PC-3 (cell line): Measurements from ENCODE around the gene F5. TPM values are rescaled to one million over a fixed set of nuclear protein-coding genes. Genes with fewer than 3 reads are reported as not detected.

ENCODE experiments used
- ATAC-seq: fragments of 200-7000 bp; cut with Tn5 transposase; 2 replicates; pipeline ENCODE4 v1.9.1; 2020; ENCODE audit warnings: mild to moderate bottlenecking, moderate library complexity
- BruUV-seq: library from RNA; stranded (reverse); fragments of 400-500 nt; replicated peaks from 2 replicates; lab custom pipeline; 2021; lab: Mats Ljungman, UMichigan
- CTCF ChIA-PET: fragments of 300-600 bp; sonication (Branson Sonifier 250); formaldehyde crosslinking; loops from one replicate; lab custom pipeline; 2022; ENCODE audit warnings: antibody characterized with exemption; lab: Charles Lee
- POLR2A ChIA-PET: fragments of 300-600 bp; sonication (Branson Sonifier 250); formaldehyde crosslinking; loops from one replicate; lab custom pipeline; 2022; ENCODE audit warnings: antibody characterized with exemption; ENCODE audit not compliant: unreplicated experiment; lab: Charles Lee
- DNase-seq: peaks from one replicate; pipeline ENCODE4 v3.0.0-alpha.2; 2015
- H2AFZ ChIP-seq: fragments of 300-600 bp; sonication (generic); 2 replicates; pipeline ENCODE4 v1.6.0; 2016; ENCODE audit warnings: antibody characterized with exemption, low read length
- H3F3A ChIP-seq: fragments of 300-600 bp; sonication (generic); one replicate; pipeline ENCODE4 v1.6.0; 2017; ENCODE audit warnings: antibody characterized with exemption, low read length, control low read depth, mild to moderate bottlenecking; ENCODE audit not compliant: unreplicated experiment
- H3K27ac ChIP-seq: fragments of 300-600 bp; sonication (generic); 2 replicates; pipeline ENCODE4 v1.5.1; 2016; ENCODE audit warnings: mild to moderate bottlenecking, low read length
- H3K27me3 ChIP-seq: fragments of 300-600 bp; sonication (generic); 2 replicates; pipeline ENCODE4 v1.6.1; 2016; ENCODE audit warnings: low read length, mixed read lengths
- H3K36me3 ChIP-seq: fragments of 300-600 bp; sonication (generic); 2 replicates; pipeline ENCODE4 v1.6.1; 2016; ENCODE audit warnings: low read depth, mixed run types, low read length, mixed read lengths
- H3K4me1 ChIP-seq: fragments of 300-600 bp; sonication (generic); 2 replicates; pipeline ENCODE4 v1.5.1; 2016; ENCODE audit warnings: low read length; ENCODE audit not compliant: insufficient read depth
- H3K4me2 ChIP-seq: fragments of 300-600 bp; sonication (generic); 2 replicates; pipeline ENCODE4 v1.6.0; 2016; ENCODE audit warnings: low read length
- H3K4me3 ChIP-seq: fragments of 300-600 bp; sonication (generic); 2 replicates; pipeline ENCODE4 v1.5.1; 2016; ENCODE audit warnings: mild to moderate bottlenecking, low read length, mixed read lengths
- H3K79me2 ChIP-seq: fragments of 300-600 bp; sonication (generic); 2 replicates; pipeline ENCODE4 v1.6.1; 2017; ENCODE audit warnings: low read length, mixed read lengths
- H3K9ac ChIP-seq: fragments of 300-600 bp; sonication (generic); 2 replicates; pipeline ENCODE4 v1.6.0; 2016; ENCODE audit warnings: mild to moderate bottlenecking, low read length
- H3K9me2 ChIP-seq: fragments of 300-600 bp; sonication (generic); replicated peaks from 2 replicates; pipeline ENCODE4 v1.6.1; 2016; ENCODE audit warnings: mixed run types, low read length, mixed read lengths
- H3K9me3 ChIP-seq: fragments of 300-600 bp; sonication (generic); 2 replicates; pipeline ENCODE4 v1.6.1; 2016; ENCODE audit warnings: low read length, mixed read lengths
- H4K20me1 ChIP-seq: fragments of 300-600 bp; sonication (generic); 2 replicates; pipeline ENCODE4 v1.6.1; 2016; ENCODE audit warnings: low read length, mixed read lengths
- EZH2 ChIP-seq: fragments of 300-600 bp; sonication (generic); IDR thresholded peaks from one replicate; pipeline ENCODE4 v1.6.1; 2017; ENCODE audit warnings: antibody characterized with exemption, mild to moderate bottlenecking, low read length; ENCODE audit not compliant: unreplicated experiment
- EZH2phosphoT487 ChIP-seq: fragments of 300-600 bp; sonication (generic); IDR thresholded peaks from 2 replicates; pipeline ENCODE4 v1.6.1; 2018; ENCODE audit warnings: mild to moderate bottlenecking, antibody characterized with exemption, low read length, borderline replicate concordance
- intact Hi-C: fragments of 100-400 bp; cut with micrococcal nuclease; formaldehyde crosslinking; loops from 2 replicates; pipeline ENCODE4 v1.9.0; 2023
- total RNA-seq: library from RNA; depleted of rRNA; stranded (reverse); fragments of >200 nt; gene quantifications from 2 replicates; pipeline ENCODE4 v1.2.3, GENCODE V29; 2014
- TF ChIP-seq, protein P1 (sequence below): fragments of 300-600 bp; sonication (generic); conservative IDR thresholded peaks from 2 replicates; pipeline ENCODE4 v1.5.1; 2017; ENCODE audit warnings: antibody characterized with exemption, low read depth, mild to moderate bottlenecking, low read length

F5 gene
- total RNA-seq, 1 experiment from 2014 or later, result not detected

DNA sequence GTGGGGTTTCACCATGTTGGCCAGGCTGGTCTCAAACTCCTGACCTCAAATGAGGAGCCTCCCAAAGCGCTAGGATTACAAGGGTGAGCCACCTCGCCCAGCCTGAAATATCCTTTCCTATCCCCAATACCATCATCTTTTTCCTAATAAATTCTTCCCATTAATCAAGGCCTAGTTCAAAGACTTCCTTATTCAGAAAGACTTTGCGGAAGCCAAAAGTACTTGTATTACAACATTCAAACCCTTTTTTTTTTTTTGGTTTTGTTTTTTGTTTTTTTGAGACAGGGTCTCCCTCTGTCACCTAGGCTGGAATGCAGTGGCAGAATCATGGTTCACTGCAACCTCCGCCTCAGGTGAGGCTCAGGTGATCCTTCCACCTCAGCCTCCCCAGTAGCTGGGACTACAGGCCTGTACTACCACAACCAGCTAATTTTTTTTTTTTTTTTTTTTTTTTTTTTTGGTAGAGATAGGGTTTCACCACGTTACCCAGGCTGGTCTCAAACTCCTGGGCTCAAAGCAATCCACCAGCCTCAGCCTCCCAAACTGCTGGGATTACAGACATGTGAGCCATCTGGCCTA, 108.1 kb downstream of the F5 start:
- no peaks in the 10 kb centered on the region for H3F3A ChIP-seq
- no peaks in the 10 kb centered on the region for H3K9me3 ChIP-seq
- no peak for DNase-seq
- H3K4me2 ChIP-seq, result no peak overlapping the region
- ChIA-PET POLR2A (no interaction called here), CTCF (no interaction called here)
- peaks cover 10% of the 10 kb centered on the region; the same call in 1 of the 2 replicates for H4K20me1 ChIP-seq
- intact Hi-C loops, result no loop called here
- H3K9me2 ChIP-seq, result no peaks in the 10 kb centered on the region
- no peak overlapping the region for H2AFZ ChIP-seq
- H3K4me1 ChIP-seq, result peaks cover 17% of the 10 kb centered on the region
- H3K27me3 ChIP-seq, result no peaks in the 10 kb centered on the region
- H3K4me3 ChIP-seq, result no peak overlapping the region
- H3K36me3 ChIP-seq, result no peaks in the 10 kb centered on the region; the same call in 1 of the 2 replicates
- peaks cover 48% of the 10 kb centered on the region for H3K79me2 ChIP-seq
- no peak overlapping the region for H3K27ac ChIP-seq
- TF ChIP-seq EZH2phosphoT487 (no peak), EZH2 (no peak)
- no peak for ATAC-seq
- no peak overlapping the region for H3K9ac ChIP-seq
- no TSS peak for BruUV-seq

DNA sequence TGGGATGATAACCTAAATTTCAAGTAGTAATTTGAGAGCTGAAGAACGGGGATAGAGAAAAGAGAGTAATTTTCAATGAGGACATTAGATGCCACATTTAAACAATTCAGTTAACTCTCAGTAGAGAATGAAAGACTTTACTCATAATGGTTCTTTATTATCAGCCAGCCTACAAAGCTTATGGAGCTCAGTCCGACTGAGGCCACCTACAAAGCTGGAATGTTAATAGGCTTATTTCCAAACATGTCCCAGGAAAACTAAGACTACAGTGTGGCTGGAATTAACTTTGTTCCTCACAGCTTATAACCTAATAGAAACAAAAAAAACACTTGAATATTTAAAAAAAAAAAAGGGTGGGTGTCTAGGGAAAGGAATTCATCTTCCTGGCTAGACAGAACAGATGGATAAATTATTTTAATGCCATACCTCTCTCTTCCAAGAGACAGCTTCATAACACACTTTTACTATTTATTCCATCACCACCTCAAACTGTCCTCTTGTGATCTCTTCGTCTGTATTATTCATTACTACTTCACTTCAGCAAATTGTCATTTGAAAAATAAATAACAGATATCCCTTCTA, 110.4 kb downstream of the F5 start:
- ATAC-seq (no peak), DNase-seq (no peak)
- CTCF ChIA-PET, result interaction anchor here (0.6 kb wide), 2 partner anchors 64 to 132 kb away, joined by 6 to 8 read pairs; no protein-coding TSS in a partner anchor
- H4K20me1 ChIP-seq, result peaks cover 10% of the 10 kb centered on the region; the same call in 1 of the 2 replicates
- H3K79me2 ChIP-seq, result peaks cover 33% of the 10 kb centered on the region
- no peaks in the 10 kb centered on the region for H3K9me3 ChIP-seq
- H3K4me3 ChIP-seq, result no peak overlapping the region
- peaks cover 12% of the 10 kb centered on the region for H3K4me1 ChIP-seq
- H3K9ac ChIP-seq, result no peak overlapping the region
- no peak overlapping the region for H3K4me2 ChIP-seq
- no peaks in the 10 kb centered on the region for H3F3A ChIP-seq
- TF ChIP-seq EZH2phosphoT487 (no peak), EZH2 (no peak)
- TF ChIP-seq, protein P1, sequence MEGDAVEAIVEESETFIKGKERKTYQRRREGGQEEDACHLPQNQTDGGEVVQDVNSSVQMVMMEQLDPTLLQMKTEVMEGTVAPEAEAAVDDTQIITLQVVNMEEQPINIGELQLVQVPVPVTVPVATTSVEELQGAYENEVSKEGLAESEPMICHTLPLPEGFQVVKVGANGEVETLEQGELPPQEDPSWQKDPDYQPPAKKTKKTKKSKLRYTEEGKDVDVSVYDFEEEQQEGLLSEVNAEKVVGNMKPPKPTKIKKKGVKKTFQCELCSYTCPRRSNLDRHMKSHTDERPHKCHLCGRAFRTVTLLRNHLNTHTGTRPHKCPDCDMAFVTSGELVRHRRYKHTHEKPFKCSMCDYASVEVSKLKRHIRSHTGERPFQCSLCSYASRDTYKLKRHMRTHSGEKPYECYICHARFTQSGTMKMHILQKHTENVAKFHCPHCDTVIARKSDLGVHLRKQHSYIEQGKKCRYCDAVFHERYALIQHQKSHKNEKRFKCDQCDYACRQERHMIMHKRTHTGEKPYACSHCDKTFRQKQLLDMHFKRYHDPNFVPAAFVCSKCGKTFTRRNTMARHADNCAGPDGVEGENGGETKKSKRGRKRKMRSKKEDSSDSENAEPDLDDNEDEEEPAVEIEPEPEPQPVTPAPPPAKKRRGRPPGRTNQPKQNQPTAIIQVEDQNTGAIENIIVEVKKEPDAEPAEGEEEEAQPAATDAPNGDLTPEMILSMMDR, result no peak
- intact Hi-C loops, result no loop called here
- H3K27me3 ChIP-seq, result no peaks in the 10 kb centered on the region
- no peaks in the 10 kb centered on the region; the same call in 1 of the 2 replicates for H3K36me3 ChIP-seq
- POLR2A ChIA-PET, result no interaction called here
- no peak overlapping the region for H3K27ac ChIP-seq
- no TSS peak for BruUV-seq
- no peaks in the 10 kb centered on the region for H3K9me2 ChIP-seq
- H2AFZ ChIP-seq, result no peak overlapping the region

DNA sequence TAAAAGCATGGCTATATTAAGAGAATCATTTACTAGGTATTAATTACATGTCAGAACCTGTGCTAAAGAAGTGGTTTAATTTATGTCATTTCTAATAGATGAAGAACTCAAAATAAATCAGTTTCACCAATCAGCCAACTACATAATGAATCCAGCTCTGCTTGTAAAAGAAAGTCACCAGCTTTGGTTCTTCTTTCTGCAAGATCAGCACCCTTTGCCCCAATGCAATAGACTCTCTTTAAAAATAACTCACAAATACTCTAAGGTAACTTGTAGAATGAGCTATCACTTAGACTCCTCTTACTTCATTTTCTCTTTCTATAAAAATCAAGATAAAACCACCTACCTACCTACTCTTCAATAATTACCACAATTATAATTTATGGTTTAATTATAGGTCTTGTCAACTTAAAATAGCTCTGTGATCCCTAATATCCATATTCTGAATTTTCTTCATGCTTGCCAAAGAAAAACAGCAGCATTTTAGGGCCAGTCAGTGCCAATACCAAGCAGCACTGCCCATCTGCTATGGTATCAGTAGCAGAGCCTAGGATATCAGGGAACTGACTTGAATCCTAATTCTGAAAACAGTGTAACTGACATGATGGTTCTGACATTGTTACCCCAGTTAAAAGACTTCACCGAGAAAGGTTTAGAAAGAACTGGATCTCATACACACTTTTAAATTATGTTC, 111.8 kb downstream of the F5 start:
- no TSS peak for BruUV-seq
- Histone ChIP-seq H3K4me3 (no peak overlapping the region), H3K27ac (no peak overlapping the region), H3K4me2 (0 out of 2 replicates have a peak overlapping the region, but pooled peaks have one; percentile 2), H3K9ac (no peak overlapping the region), H3K9me2 (no peaks in the 10 kb centered on the region), H3K27me3 (no peaks in the 10 kb centered on the region), H4K20me1 (peaks cover 6% of the 10 kb centered on the region; the same call in 1 of the 2 replicates), H3K36me3 (no peaks in the 10 kb centered on the region; the same call in 1 of the 2 replicates), H2AFZ (no peak overlapping the region), H3K4me1 (peaks cover 14% of the 10 kb centered on the region), H3K79me2 (peaks cover 21% of the 10 kb centered on the region), H3K9me3 (no peaks in the 10 kb centered on the region), H3F3A (no peaks in the 10 kb centered on the region)
- CTCF ChIA-PET, result interaction anchor here (0.6 kb wide), 1 partner anchor 78 kb away, joined by 4 read pairs; no protein-coding TSS in a partner anchor
- POLR2A ChIA-PET, result no interaction called here
- no peak for TF ChIP-seq EZH2
- no peak for TF ChIP-seq EZH2phosphoT487
- TF ChIP-seq, protein P1, result no peak
- DNase-seq (no peak), ATAC-seq (no peak)
- intact Hi-C loops, result no loop called here
